ENCODE data around the gene BMP7.

BMP7 gene

DNA sequence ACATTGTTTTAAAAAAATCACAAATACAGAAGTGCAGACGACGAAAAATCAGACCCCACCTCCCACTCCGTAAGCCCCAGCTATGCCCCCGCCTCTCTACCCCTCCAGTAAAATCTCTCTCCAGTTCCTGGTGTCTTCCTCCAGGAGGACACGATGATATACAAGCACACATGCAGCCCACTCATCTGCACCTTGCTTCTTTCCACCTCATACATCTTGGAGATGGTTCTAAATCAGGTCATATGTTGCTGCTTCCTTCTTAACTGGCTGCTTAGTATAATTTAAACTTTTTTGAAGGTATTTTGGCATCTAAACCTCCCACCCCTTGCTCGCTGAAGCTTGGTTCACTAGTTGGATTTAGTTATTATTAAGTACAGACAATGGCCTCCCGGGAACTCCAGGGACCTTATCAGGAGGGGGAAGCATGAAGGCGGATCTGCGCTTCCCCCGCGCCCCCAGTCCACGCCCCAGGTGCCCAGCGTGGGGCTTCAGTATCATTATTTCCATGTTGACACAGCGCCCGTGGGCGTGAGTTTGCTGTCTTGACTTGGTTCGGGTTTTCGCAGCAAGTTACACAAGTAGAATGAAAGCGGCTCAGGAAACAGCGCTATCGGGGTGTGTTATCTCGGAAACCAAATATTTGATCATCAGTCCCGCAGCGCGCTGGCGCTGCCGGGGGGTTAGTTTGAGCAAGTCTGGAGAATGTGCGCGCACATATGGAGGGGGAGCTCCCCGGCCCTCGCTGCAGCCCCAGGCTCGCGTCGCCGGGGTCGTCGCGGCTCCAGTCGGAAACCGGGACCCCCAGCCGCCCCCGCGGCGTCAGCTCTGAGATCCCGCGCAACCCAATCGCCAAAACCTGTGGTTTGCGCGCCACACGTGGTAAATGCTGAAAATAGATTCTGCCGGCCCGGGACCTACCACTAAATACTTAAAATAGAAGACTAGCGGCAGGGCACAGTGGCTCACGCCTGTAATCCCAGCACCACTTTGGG, 2.3 kb downstream of the BMP7 start:
- peaks cover 24 to 44% (median 32%) of the 10 kb centered on the region in 10 experiments for H3K4me1 ChIP-seq
- TF ChIP-seq Cebpa-rat (IDR thresholded peaks at IDR 0.05) = no peak; a peak in 1 of 22 replicates
- H3K4me3 ChIP-seq = peak overlapping the region in 9 of 10 experiments; percentile 11 to 57 (median 40); a peak in 16 of 20 replicates
- H3K9me3 ChIP-seq (replicated peaks in 1 of 11) = 0 out of 22 replicates have a peak, but pooled peaks cover 0 to 3% (median 0%) of the 10 kb centered on the region in 11 experiments
- no peaks in the 10 kb centered on the region for H3K36me3 ChIP-seq
- H3K27me3 ChIP-seq = peaks cover 100% of the 10 kb centered on the region in 11 experiments
- peak overlapping the region; percentile 47 to 97 (median 80) for H3K4me2 ChIP-seq
- H3K9ac ChIP-seq = peak overlapping the region in 2 of 11 experiments; percentile 10 to 36; a peak in 1 of 22 replicates
- H3K27ac ChIP-seq = no peak overlapping the region
- H4K20me1 ChIP-seq = peaks cover 0 to 78% (median 18%) of the 10 kb centered on the region in 11 experiments; a peak in 13 of 22 replicates

DNA sequence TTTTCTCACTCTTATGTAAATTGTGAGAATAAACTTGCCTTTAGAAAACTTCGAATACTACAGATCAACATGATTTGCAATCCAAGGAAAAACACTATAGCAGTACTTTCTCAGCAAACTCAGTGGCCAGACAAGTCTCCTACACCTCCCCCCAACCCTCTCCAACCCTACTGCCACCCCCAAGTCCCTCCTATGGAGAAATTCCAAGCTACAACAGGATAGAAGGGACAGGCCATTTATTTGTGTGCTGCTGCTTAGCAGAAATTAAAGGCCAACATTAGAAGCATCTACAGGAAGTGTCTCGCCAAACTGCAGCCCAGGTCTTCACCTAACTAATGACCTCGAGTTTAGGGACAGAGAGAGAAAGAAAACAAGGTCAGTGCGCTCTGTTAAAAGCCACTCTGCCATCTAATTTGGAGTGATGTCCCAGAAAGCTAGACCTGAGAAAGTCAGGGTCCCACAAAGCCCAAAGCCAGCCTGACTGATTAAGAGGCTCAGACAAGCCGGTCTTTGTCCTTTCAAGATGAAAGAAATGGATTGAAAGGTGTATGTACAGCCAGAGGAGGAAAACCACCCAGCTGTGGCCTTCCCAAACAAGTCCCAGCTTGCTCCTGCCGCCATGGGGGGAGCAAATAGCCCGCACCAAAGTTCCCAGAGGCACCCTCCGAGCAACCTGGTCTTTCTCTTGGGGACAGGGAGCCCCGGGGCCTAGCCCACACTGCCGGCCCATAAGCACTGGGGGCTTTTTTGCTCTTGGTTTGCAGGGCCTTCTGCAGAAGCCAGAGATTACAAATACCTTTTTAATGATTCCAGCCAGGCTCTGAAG, 3.4 kb downstream of the BMP7 start:
- peaks cover 24 to 47% (median 38%) of the 10 kb centered on the region in 10 experiments for H3K4me1 ChIP-seq
- no peak overlapping the region for H3K4me3 ChIP-seq
- H3K4me2 ChIP-seq = no peak overlapping the region
- no peak for TF ChIP-seq Cebpa-rat (IDR thresholded peaks at IDR 0.05)
- peaks cover 0 to 67% (median 18%) of the 10 kb centered on the region in 11 experiments; a peak in 13 of 22 replicates for H4K20me1 ChIP-seq
- no peak overlapping the region for H3K9ac ChIP-seq
- H3K36me3 ChIP-seq = no peaks in the 10 kb centered on the region
- no peak overlapping the region for H3K27ac ChIP-seq
- 0 out of 22 replicates have a peak, but pooled peaks cover 0 to 3% (median 0%) of the 10 kb centered on the region in 11 experiments for H3K9me3 ChIP-seq (replicated peaks in 1 of 11)
- peaks cover 96 to 100% (median 100%) of the 10 kb centered on the region in 11 experiments for H3K27me3 ChIP-seq

DNA sequence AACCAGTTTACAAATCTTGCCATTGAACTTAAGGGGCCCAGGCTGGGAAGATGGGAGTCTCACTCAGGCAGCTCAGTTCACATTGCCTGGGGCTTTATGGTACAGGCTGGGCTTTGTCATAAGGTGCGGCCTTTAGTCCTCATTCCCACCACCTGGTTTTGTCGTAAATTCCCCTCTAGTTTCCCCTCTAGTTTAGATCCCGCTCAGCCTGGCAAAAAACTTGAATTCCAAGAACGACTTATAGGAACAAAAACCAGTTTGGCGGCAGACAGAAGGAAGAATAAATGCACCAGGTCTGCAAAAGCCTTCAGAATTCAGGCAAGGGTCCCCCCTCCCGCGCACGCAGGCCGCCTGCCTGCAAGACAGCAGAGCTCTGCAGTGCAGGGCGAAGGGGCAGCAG, 4.1 kb downstream of the BMP7 start:
- H3K9ac ChIP-seq = no peak overlapping the region
- H3K4me2 ChIP-seq = no peak overlapping the region
- H3K4me3 ChIP-seq = no peak overlapping the region
- no peaks in the 10 kb centered on the region for H3K36me3 ChIP-seq
- H3K27ac ChIP-seq = no peak overlapping the region
- no peak for TF ChIP-seq Cebpa-rat (IDR thresholded peaks at IDR 0.05)
- H4K20me1 ChIP-seq = peaks cover 0 to 60% (median 18%) of the 10 kb centered on the region in 11 experiments; a peak in 13 of 22 replicates
- H3K9me3 ChIP-seq (replicated peaks in 1 of 11) = 0 out of 22 replicates have a peak, but pooled peaks cover 0 to 3% (median 0%) of the 10 kb centered on the region in 11 experiments
- peaks cover 24 to 43% (median 36%) of the 10 kb centered on the region in 10 experiments for H3K4me1 ChIP-seq
- H3K27me3 ChIP-seq = peaks cover 89 to 99% (median 95%) of the 10 kb centered on the region in 11 experiments

DNA sequence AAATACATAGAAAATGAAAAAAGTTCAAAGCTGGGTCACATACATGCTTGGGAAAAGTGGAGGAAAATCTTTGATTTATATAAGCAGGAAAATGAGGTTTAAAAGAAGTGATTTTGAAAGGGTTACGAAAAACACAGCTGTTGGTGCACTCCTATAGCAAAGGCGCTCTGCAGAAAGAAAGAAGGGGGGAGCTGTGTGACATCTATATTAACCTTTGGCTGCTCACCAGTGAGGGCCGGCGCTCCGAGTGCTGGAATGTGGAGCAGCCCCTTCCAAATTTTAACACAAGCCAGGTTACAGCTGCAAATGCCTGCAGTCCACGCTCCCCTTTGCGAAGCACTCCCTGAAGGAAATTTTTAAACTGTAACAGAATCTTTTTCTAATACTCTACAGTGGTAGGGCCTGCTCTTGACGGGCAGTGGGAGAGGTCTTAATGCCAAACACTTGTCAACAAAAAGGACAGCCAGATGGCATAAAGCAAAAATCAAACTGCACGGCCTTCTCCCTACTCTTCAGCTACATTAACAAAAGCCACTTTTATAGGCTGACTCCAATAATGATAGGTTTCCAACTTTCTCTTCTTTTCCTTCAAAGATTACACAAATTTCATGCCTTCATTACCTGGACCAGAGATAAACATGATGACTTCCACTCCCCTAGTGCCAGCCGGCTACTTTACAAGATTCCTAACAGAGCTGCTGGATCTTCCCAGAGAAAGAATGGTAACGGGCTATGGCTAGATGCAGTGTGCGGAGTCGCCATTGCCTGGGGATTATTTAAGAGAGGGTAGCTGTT, 4.8 kb downstream of the BMP7 start:
- Histone ChIP-seq H3K27me3 (peaks cover 83 to 93% (median 88%) of the 10 kb centered on the region in 11 experiments), H3K4me1 (peaks cover 18 to 36% (median 29%) of the 10 kb centered on the region in 10 experiments), H3K27ac (no peak overlapping the region), H3K4me3 (no peak overlapping the region), H3K9ac (no peak overlapping the region), H3K4me2 (no peak overlapping the region), H3K36me3 (no peaks in the 10 kb centered on the region), H4K20me1 (peaks cover 0 to 54% (median 18%) of the 10 kb centered on the region in 11 experiments; a peak in 12 of 22 replicates), H3K9me3 (replicated peaks in 1 of 11) (0 out of 22 replicates have a peak, but pooled peaks cover 0 to 3% (median 0%) of the 10 kb centered on the region in 11 experiments)
- TF ChIP-seq Cebpa-rat (IDR thresholded peaks at IDR 0.05) = no peak

DNA sequence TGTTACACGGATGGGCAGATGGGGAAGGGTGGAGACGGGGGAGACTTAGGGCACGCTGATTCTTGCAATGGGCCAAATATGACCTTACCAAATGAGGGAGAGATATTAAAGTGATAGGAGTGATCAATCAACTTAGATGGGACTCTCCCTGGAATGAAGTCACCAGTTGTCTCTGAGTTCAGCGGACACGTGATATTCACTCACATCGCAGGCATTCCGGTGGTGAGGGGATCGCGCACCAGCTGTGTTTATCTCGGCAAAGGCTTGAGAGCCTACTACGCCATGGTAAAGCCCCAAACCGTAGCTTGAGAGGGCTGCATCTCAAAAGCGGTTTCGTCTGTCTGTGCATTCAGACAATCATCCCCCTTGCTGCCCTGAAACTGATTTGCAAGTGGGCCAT, 5.5 kb downstream of the BMP7 start:
- TF ChIP-seq Cebpa-rat (IDR thresholded peaks at IDR 0.05) = no peak
- Histone ChIP-seq H3K4me3 (no peak overlapping the region), H3K4me1 (peaks cover 15 to 35% (median 27%) of the 10 kb centered on the region in 10 experiments), H3K27ac (no peak overlapping the region), H3K9me3 (replicated peaks in 1 of 11) (0 out of 22 replicates have a peak, but pooled peaks cover 0 to 3% (median 0%) of the 10 kb centered on the region in 11 experiments), H3K27me3 (peaks cover 76 to 86% (median 81%) of the 10 kb centered on the region in 11 experiments), H3K36me3 (no peaks in the 10 kb centered on the region), H4K20me1 (peaks cover 0 to 47% (median 14%) of the 10 kb centered on the region in 11 experiments; a peak in 12 of 22 replicates), H3K4me2 (no peak overlapping the region), H3K9ac (no peak overlapping the region)

DNA sequence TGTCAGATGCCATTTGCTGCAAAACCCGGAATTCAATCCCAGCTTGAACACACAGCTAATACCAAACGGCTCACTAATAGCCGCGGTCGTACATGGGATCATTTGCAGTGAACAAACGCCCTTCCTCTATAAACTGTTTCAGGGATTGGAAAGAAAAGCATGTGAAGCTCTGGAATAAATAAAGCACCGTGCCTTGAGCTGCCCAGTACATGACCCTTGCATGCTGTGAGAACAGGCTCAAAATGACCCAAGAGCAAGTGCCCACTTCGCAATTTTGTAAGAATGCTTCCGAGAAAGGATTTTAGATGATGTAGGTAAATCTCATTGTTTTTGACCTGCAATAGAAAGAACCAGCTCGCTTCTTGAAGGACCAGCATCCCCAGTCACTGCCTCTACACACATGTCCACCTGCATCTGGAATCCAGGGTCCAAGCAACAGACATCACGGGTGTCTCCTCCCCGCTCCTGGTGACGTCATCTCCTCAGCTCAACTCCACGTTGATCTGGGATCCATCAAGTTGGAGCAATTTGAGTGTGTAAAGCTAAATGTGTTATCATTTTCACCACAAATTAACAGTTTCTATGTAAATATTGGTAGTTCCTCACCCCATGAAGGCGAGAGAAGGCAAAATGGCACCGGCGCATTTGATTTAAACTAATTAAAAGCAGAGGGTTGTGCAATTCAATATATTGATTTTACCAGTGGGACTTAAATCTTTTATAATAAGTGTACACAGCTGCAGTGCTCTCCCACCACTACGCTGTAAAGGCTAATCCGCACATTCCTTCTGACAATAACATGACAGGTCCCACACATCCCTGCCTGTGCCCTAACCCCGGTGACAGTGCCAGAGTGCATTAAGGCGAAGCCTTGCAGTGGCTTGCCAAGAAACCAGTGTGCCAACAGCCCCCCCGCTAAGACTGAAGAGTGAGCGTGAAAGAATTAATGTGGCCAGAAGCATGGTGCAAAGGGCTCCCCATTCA, 6.2 kb downstream of the BMP7 start:
- Histone ChIP-seq H3K4me3 (no peak overlapping the region), H3K9ac (no peak overlapping the region), H3K36me3 (no peaks in the 10 kb centered on the region), H3K9me3 (replicated peaks in 1 of 11) (0 out of 22 replicates have a peak, but pooled peaks cover 0 to 2% (median 0%) of the 10 kb centered on the region in 11 experiments), H3K4me1 (peaks cover 12 to 30% (median 22%) of the 10 kb centered on the region in 10 experiments), H3K27me3 (peaks cover 68 to 79% (median 74%) of the 10 kb centered on the region in 11 experiments), H4K20me1 (peaks cover 0 to 40% (median 7%) of the 10 kb centered on the region in 11 experiments; a peak in 11 of 22 replicates), H3K27ac (no peak overlapping the region), H3K4me2 (no peak overlapping the region)
- no peak for TF ChIP-seq Cebpa-rat (IDR thresholded peaks at IDR 0.05)

Data from BLaER1 treated with 17β-estradiol and CSF1 and Interleukin-3, amounts not matched to agents 10 nM and 100 nM (cell line).